Measurements from ENCODE around the gene PLEKHM2. TPM values are rescaled to one million over a fixed set of nuclear protein-coding genes. Genes with fewer than 3 reads are reported as not detected.

PLEKHM2 gene
- total RNA-seq, 1 experiment from 2014 or later = 37.0 TPM

- DNase-seq (ENCODE audit: low read depth) = no peak
Observed at GRCh38 chr1:15757575-15758342, 73.6 kb downstream of the PLEKHM2 start.

- DNase-seq (ENCODE audit: low read depth) = no peak
Observed at GRCh38 chr1:15758343-15758931, 74.3 kb downstream of the PLEKHM2 start, which contains the start of gene FBLIM1. TSS of gene FBLIM1 (plus strand) at chr1:15758795. CDS start at chr1:15764984, 6,189 bp downstream.

GRCh38 chr1:15758953-15759661 is 75.0 kb downstream of the PLEKHM2 start:
- no peak for DNase-seq (ENCODE audit: low read depth)

- peak; percentile 47 for DNase-seq (ENCODE audit: low read depth)
Observed at GRCh38 chr1:15760520-15761211, 76.5 kb downstream of the PLEKHM2 start.

DNA sequence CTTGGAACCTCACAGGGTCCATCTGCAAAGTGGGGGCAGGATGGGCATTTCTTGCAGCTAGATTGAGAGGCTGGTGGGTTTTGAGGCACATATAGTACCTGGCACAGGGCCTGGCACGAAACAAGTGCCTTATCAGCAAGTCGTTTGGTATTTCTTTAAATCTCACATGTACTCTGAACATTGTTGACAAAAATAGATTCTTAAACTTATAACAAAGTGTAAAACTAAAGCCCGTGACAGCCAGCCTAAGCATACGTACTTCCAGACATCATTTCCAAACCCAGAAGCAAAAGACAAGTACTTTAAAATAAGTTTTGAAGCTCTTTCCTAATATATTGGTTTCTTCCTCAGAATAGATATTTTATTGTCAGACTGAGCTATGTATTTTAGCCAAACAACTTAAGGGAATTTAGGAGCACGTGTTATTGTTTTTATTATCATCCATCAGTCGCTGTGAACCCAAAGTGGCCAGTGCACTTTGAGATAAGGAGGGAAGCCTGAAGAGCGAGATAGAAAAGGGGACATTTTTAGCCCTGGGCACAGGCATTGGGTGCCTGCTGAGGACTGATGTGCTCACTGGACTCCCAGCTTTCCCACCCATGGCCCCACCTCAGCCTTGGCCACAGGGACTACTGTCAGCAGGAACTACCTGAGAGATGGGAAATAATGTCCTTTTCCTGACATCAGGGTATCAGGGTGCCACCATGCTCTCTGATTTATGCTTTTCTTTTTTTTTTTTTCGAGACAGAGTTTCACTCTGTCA is 77.4 kb downstream of the PLEKHM2 start:
- no peak for DNase-seq (ENCODE audit: low read depth)

- DNase-seq (ENCODE audit: low read depth) = no peak
Observed at GRCh38 chr1:15762546-15762945, 78.4 kb downstream of the PLEKHM2 start.

DNA sequence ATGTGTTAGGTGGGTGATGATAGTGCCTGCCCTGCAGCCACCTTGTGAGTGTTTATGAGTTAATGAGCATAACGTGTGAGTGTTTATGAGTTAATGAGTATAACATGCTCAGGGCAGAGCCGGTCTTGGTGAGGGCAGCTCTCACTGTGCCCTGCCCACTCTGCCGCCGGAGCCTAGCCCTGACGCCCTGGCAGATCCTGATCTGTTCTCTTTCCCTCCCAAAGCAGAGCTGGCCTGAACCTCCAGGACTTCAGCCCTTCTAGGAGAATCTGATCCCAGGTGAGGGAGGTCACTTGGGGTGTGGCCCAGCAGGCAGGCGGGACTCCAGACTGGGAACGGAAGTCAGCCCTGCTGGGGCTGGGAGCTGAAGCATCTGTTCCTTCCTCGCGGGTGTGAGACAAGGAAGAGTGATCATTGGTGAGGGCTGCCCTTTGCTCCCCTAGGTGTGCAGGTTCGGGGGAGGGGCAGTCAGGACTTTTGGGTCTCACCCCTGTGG is 80.2 kb downstream of the PLEKHM2 start:
- DNase-seq (ENCODE audit: low read depth) = no peak

- no peak for DNase-seq (ENCODE audit: low read depth)
Observed at GRCh38 chr1:15764890-15765289, 80.8 kb downstream of the PLEKHM2 start.

- DNase-seq (ENCODE audit: low read depth) = peak; percentile 85
Observed at GRCh38 chr1:15765495-15766194, 81.5 kb downstream of the PLEKHM2 start.

DNA sequence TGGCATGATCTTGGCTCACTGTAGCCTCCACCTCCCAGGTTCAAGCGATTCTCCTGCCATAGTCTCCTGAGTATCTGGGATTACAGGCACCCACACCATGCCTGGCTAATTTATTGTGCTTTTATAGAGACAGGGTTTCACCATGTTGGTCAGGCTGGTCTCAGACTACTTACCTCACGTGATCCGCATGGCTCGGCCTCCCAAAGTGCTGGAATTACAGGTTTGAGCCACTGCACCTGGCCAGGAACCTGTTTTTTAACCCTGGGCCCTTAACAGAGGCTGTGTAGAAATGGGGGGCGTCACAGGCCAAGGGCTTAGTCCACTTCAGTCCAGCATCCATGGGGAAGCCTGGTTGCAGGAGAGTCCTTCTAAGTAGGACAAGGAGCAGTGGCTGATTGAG is 83.8 kb downstream of the PLEKHM2 start:
- no peak for DNase-seq (ENCODE audit: low read depth)

GRCh38 chr1:15768388-15768787 is 84.3 kb downstream of the PLEKHM2 start:
- no peak for DNase-seq (ENCODE audit: low read depth)

DNA sequence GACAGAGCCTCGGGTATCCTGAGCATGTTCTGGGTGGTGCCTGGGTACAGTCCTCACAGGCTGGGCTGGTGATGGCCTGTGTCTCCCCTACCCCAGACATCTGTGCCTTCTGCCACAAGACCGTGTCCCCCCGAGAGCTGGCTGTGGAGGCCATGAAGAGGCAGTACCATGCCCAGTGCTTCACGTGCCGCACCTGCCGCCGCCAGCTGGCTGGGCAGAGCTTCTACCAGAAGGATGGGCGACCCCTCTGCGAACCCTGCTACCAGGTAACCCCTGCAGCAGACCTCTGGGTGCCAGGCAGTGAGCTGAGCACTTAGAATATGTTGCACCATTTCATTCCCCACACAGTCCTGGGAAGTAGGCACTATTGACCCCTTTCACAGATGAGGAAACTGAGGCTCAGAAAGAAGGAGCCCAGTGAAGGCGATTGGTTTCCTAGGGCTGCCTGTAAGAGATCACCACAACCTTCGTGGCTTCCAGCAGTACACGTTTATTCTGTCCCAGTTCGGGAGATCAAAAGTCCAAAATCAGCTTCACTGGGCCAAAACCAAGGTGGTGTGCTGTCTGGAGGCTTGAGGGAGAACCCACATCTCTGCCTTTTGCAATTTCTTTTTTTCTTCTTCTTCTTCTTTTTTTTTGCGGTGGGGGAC is 86.3 kb downstream of the PLEKHM2 start:
- DNase-seq (ENCODE audit: low read depth) = no peak

- DNase-seq (ENCODE audit: low read depth) = no peak
Observed at GRCh38 chr1:15771836-15772515, 87.9 kb downstream of the PLEKHM2 start.

DNA sequence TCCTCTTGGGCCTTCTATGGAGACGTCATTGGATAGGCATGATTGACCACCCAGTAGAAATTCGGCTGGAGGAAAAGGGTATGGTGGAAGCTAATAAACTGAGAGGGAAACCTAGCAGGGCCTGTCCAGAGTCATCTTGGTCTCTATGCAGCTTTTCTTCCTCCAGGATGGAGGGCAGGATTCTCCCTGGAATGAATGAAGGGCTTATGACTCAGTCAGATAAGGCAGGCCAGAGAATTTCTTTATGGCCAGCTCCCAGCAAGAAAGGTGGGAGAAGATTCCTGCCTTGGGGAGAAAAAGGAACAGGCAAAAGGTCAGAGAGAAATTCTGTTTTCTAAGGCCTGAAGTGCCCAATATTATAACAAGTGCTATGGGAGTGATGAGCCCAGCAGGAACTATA is 91.6 kb downstream of the PLEKHM2 start:
- DNase-seq (ENCODE audit: low read depth) = no peak

GRCh38 chr1:15777909-15778707 is 94.0 kb downstream of the PLEKHM2 start:
- DNase-seq (ENCODE audit: low read depth) = no peak

All from LHCN-M2 (cell line).